Measurements from ENCODE around the gene TNFRSF1B.

GRCh38 chr1:12179676-12180075 is 12.9 kb downstream of the TNFRSF1B start:
- TF ChIP-seq POLR2AphosphoS5 (IDR thresholded peaks at IDR 0.05; ENCODE audit: borderline replicate concordance, low read depth, low read length), result no peak
- no peak for TF ChIP-seq EZH2 (IDR thresholded peaks at IDR 0.05)
- no peak for TF ChIP-seq FOXP2 (optimal IDR thresholded peaks at IDR 0.05; ENCODE audit: control extremely low read depth, extremely low read length, insufficient read depth)
